ENCODE measurements around the gene MYCBPAP.
A peak's percentile ranks its signal among the peaks of the same experiment; 100 is the strongest.
"Not testable (repeated sequence)": the region's sequence is repeated elsewhere in the genome, so short reads cannot be mapped to it uniquely, and the experiment has no call there.

The MYCBPAP gene

GRCh38 chr17:50471009-50471905 lies 37.0 kb upstream of the MYCBPAP start:
- DNase-seq, result no peak

GRCh38 chr17:50472286-50472685 lies 36.0 kb upstream of the MYCBPAP start:
- DNase-seq, result no peak

- DNase-seq, result not testable (repeated sequence)
Observed at GRCh38 chr17:50472761-50473161, 35.5 kb upstream of the MYCBPAP start.

DNA sequence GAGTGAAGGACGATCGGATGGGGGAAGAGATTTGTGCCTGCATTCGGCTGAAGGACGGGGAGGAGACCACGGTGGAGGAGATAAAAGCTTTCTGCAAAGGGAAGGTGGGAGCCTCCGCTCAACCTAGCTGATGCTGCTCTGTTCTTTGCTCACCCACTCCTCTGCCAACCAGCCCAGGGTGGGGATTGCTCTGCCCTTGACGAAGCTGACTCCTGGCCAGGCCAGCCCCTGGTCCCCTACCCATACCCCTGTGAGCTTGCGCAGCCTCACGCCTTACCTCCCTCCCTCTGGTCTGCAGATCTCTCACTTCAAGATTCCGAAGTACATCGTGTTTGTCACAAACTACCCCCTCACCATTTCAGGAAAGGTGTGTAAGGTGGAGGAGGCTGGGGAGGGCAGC lies 34.3 kb upstream of the MYCBPAP start:
- no peak for DNase-seq

DNA sequence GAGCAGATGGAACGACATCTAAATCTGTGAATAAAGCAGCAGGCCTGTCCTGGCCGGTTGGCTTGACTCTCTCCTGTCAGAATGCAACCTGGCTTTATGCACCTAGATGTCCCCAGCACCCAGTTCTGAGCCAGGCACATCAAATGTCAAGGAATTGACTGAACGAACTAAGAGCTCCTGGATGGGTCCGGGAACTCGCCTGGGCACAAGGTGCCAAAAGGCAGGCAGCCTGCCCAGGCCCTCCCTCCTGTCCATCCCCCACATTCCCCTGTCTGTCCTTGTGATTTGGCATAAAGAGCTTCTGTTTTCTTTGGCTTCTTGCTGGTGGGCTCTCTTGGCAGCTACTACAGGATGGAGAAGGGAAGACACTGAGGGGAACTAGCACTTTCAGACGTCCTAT lies 33.7 kb upstream of the MYCBPAP start:
- DNase-seq, result no peak

GRCh38 chr17:50475362-50475761 lies 32.9 kb upstream of the MYCBPAP start:
- no peak for DNase-seq

DNA sequence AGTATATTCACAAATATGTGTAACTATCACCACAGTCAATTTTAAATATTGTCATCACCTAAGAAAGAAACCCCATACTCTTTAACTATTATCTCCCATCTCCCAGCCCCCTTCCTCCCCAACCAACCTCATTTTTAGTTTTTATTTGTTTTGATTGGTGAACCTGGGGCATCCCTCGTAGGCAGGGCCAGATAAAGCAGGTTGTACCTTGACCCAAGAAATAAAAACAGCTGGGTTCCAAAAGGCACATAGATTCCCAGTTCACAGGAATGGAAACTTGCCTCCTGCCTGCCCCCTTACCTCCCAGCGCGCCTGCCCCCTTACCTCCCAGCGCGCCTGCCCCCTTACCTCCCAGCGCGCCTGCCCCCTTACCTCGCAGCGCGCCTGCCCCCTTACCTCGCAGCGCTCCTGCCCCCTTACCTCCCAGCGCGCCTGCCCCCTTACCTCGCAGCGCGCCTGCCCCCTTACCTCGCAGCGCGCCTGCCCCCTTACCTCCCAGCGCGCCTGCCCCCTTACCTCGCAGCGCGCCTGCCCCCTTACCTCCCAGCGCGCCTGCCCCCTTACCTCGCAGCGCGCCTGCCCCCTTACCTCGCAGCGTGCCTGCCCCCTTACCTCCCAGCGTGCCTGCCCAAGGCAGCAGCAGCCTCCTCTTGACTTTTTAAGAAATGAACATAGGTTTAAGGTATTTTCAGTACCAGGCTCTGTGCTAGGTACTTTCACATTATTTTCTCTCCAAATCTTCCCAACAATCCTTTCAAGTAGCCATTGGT lies 32.3 kb upstream of the MYCBPAP start:
- DNase-seq, result not testable (repeated sequence)

DNA sequence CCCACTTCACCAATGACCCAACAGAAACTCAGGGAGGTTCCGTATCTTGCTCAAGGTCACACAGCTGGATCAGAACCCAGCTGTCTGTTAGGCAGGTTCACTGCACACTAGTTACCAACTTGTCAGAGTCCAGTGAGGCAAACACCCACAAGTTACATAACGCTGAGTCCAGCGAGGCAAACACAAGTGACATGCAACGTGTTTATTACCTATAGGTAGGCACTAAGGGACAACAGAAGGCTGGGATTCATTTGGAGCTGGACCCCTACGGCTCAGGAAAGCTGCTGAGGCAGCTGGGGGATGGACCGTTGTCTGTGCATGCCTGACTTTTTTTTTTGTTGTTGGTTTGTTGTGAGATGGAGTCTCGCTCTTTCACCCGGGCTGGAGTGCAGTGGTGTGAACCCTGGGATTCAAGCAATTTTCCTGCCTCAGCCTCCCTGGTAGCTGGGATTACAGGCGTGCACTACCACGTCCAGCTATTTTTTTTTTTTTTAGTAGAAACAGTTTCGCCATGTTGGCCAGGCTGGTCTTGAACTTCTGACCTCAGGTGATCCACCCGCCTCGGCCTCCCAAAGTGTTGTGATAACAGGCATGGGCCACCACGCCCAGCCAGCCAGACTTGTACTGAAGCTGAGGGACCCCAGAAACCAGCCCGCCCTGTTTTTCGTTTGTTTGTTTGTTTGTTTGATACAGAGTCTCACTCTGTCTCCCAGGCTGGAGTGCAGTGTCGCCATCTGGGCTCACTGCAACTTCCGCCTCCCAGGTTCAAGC lies 31.5 kb upstream of the MYCBPAP start:
- DNase-seq, result no peak

DNA sequence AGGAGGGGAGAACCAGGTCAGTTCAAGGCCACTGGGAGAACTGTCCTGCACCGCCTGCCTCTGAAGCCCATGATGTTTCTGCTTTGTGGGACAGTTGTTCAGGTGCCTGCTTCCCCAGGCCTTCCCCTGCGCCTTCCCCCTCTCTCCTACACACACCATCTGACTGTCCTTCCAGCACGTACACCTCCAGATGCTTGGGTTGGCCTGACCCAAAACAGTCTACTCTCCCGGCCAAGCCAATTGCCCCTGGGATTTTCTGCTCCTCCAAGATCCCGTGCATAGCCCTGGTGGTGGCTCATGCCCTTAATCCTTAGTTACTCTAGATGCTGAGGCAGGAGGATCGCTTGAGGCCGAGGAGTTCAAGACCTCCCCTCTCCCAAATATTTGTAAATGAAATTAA lies 30.3 kb upstream of the MYCBPAP start:
- no peak for DNase-seq

DNA sequence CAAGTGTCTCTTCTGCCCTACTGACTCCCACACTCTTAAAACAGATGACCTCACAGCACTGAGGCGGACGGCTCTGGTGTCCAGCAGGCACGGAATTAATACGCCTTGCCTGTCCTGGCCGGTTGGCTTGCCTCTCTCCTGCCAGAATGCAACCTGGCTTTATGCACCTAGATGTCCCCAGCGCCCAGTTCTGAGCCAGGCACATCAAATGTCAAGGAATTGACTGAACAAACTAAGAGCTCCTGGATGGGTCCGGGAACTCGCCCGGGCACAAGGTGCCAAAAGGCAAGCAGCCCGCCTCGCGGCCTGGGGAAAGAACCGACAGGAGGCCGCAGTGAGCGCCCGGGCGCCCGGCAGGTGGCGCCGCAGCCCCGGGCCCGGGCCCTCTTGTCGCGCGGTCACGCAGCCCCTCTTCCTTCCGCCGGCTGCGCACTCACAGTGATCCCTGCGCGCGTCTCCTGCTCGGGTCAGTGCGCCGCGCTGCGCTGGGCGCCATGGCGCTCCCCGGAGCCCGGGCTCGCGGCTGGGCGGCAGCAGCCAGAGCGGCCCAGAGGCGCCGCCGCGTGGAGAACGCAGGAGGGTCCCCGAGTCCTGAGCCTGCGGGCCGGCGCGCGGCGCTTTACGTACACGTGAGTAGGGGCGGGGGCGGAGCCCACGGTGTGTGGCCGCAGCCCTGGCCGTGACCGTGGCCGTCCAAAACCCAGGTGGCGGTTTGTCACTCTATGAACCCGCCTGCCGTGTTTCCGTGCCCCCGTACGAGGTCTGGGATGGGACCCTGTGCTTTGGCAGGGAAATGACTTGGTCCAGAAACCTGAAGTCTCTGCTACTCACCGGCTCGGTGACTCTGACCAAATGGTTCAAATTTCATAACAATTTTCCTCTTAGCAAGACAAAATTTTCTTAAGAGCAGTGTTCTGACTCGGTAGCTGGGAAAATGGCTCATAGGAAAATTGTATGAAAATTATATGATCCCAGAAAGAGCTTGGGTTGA lies 29.6 kb upstream of the MYCBPAP start, which contains the start of gene RSAD1:
TSS of gene RSAD1 (plus strand) at position 470 of the 991 bp plus-strand sequence. CDS start at position 495, 25 bp downstream.
- peak; percentile 99 for DNase-seq

DNA sequence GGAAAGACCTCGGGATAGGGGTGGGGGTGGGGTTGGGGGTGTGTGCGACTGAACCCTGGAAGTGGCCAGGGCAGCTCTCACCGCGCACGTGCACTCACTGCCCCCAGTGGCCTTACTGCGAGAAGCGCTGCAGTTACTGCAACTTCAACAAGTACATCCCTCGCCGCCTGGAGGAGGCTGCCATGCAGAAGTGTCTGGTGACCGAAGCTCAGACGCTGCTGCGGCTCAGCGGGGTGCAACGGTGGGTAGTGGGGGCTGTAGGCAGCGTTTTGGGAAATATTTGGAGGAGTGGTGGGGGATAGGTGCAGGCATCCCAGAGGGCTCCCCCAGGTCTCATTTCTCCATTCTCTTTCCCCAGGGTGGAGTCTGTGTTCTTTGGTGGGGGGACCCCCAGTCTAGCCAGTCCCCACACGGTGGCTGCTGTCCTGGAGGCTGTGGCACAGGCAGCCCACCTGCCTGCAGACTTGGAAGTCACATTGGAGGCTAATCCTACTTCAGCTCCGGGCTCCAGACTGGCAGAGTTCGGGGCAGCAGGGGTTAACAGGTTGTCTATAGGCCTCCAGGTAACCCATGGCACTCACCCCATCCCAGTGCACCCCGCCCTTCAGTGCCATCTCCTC lies 28.6 kb upstream of the MYCBPAP start:
- DNase-seq, result peak; percentile 95

GRCh38 chr17:50480142-50480764 lies 28.0 kb upstream of the MYCBPAP start:
- DNase-seq, result no peak

DNA sequence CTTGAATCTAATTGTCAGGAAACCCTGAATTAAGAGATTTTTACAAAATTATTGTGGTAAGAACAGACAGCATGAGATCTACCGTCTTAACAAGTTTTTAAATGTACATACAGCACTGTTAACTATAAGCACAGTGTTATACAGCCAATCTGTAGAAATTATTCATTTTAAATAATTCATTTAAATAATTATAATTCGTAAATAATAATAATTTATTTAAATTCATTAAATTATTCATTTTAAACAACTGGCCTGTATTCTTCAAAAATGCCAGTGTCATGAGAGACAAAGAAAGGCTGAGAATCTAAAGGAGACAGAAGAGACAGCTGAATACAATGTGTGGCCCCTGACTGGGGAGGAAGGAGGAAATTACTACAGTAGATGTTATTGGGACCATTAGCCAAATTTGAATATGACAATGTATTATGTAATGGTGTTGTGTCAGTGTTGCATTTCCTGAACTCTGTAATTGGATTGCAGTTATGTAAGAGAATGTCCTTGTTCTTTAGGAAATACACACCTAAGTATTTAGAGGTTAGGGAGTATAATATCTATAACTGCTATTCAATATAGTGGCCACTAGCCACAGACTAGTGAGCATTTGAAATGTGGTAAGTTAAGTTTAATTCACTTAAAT lies 27.3 kb upstream of the MYCBPAP start:
- peak; percentile 31 for DNase-seq

DNA sequence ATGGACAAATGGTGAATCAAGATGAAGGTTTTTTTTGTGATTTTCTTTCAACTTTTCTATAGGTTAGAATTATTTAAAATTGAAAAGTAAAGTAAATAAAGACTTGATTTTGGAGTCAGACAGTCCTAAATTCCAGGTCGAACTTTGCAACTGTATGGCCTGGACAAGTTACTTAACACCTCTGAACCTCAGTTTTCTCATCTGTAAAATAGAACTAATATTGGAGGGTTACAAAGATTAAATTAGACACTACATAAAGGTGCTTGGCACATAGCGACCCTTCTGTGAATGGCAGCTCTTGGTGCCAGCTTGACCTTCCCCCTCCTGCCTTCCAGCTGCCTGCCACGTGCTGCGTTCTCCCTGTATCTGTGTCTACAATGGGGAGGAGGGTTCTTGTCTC lies 26.6 kb upstream of the MYCBPAP start:
- DNase-seq, result no peak

- DNase-seq, result peak; percentile 48
Observed at GRCh38 chr17:50482110-50482509, 26.1 kb upstream of the MYCBPAP start.

DNA sequence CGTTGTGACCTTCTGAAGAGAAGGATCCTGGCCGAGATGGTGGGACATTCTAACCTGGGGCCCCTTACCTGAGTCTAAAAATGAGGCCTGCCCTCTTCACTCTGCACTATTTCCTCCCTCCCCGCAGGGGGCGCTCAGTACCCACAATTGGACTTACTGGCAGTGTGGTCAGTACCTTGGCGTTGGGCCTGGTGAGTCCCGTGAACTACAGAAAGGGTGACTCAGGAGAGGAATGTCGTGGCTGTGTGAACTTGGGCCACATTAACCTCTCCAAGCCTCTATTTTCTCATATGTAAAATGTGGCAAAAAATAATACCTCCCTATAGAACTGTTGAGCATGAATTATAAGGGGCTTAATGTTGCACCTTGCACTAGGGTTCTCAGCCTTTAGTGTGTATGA lies 25.7 kb upstream of the MYCBPAP start:
- DNase-seq, result peak; percentile 96

DNA sequence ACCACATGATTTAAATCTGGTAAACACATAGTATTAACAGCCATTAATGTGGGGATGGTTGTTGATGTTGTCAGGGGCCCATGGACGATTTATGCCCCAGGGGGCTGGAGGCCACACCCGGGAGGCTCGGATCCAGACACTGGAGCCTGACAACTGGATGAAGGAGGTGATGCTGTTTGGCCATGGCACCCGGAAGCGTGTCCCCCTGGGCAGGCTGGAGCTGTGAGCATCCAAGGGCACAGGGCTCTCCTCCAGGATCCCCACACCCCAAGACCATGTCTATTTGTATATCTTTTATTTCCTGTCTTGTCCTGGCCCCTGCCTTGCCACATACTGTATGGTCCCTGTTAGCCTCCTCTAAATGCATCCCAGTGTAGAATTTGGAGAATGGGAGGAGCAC lies 25.0 kb upstream of the MYCBPAP start:
- DNase-seq, result no peak

- no peak for DNase-seq
Observed at GRCh38 chr17:50484386-50485155, 23.7 kb upstream of the MYCBPAP start.
